ENCODE results near the gene RB1.
A peak's percentile ranks its signal among the peaks of the same experiment; 100 is the strongest.
"Not testable (repeated sequence)": the region's sequence is repeated elsewhere in the genome, so short reads cannot be mapped to it uniquely, and the experiment has no call there.

The RB1 gene

GRCh38 chr13:48411841-48412531, 108.4 kb downstream of the RB1 start:
- DNase-seq, result peak; percentile 59

GRCh38 chr13:48412881-48413351, 109.4 kb downstream of the RB1 start, which contains the start of gene LPAR6:
TSS of gene LPAR6 (minus strand) at chr13:48413113. CDS start at chr13:48412423, 690 bp downstream.
- peak; percentile 59 for DNase-seq

GRCh38 chr13:48414501-48414900, 111.0 kb downstream of the RB1 start:
- no peak for DNase-seq

GRCh38 chr13:48415516-48415915, 112.0 kb downstream of the RB1 start:
- no peak for DNase-seq

GRCh38 chr13:48422003-48422402, 118.5 kb downstream of the RB1 start:
- not testable (repeated sequence) for DNase-seq

GRCh38 chr13:48424212-48424611, 120.7 kb downstream of the RB1 start:
- DNase-seq, result no peak

- DNase-seq, result no peak
These were observed 122.5 kb downstream of the RB1 start for GRCh38 chr13:48426052-48426451.

GRCh38 chr13:48426755-48427298, 123.3 kb downstream of the RB1 start:
- DNase-seq, result not testable (repeated sequence)

- DNase-seq, result no peak
These were observed 125.5 kb downstream of the RB1 start for GRCh38 chr13:48429036-48429435.

- DNase-seq, result no peak
These were observed 126.3 kb downstream of the RB1 start for GRCh38 chr13:48429886-48430285.

GRCh38 chr13:48431431-48431830, 127.9 kb downstream of the RB1 start:
- no peak for DNase-seq

GRCh38 chr13:48431987-48432615, 128.6 kb downstream of the RB1 start:
- DNase-seq, result no peak

GRCh38 chr13:48434200-48434599, 130.6 kb downstream of the RB1 start:
- no peak for DNase-seq

GRCh38 chr13:48436661-48437288, 133.2 kb downstream of the RB1 start:
- no peak for DNase-seq

GRCh38 chr13:48437371-48437770, 133.8 kb downstream of the RB1 start:
- DNase-seq, result no peak

- no peak for DNase-seq
These were observed 140.1 kb downstream of the RB1 start for GRCh38 chr13:48443442-48444208.

GRCh38 chr13:48446464-48446863, 142.9 kb downstream of the RB1 start:
- DNase-seq, result no peak

GRCh38 chr13:48448285-48448958, 144.9 kb downstream of the RB1 start:
- no peak for DNase-seq

- DNase-seq, result peak; percentile 68
These were observed 145.5 kb downstream of the RB1 start for GRCh38 chr13:48448959-48449614.

- no peak for DNase-seq
These were observed 146.1 kb downstream of the RB1 start for GRCh38 chr13:48449656-48450055.

GRCh38 chr13:48451196-48451595, 147.6 kb downstream of the RB1 start:
- peak; percentile 37 for DNase-seq

GRCh38 chr13:48456546-48456945, 153.0 kb downstream of the RB1 start:
- no peak for DNase-seq

Data from OCI-M1 (cell line).